ENCODE data around the gene ACOT11. TPM values are rescaled to one million over a fixed set of nuclear protein-coding genes. Genes with fewer than 3 reads are reported as not detected.
"Not testable (repeated sequence)": the region's sequence is repeated elsewhere in the genome, so short reads cannot be mapped to it uniquely, and the experiment has no call there.

ACOT11 gene
- total RNA-seq, 1 donor from 2014 or later: 44.1 TPM

DNA sequence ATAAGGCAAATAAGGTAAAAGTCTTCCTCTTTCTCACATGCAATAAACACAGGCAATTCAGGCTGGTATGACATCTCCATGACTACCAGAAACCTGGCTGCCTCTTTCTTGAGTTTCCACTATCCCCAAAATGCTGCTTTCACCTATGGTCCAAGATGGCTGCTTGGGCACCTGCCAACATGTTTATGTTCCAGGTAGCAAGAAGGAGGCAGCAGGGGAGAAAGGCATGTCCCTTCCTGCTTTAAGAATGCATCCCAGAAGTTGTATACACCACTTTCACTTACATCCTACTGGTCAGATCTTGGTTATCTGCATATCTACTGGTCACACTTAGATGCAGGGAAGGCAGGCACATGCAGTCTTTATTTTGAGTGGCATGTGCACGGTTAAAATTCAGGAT is 19.4 kb upstream of the ACOT11 start:
- peak; percentile 31 for DNase-seq (ENCODE audit: low spot score)
- intact Hi-C loops (cut with DNase I): no loop called here

DNA sequence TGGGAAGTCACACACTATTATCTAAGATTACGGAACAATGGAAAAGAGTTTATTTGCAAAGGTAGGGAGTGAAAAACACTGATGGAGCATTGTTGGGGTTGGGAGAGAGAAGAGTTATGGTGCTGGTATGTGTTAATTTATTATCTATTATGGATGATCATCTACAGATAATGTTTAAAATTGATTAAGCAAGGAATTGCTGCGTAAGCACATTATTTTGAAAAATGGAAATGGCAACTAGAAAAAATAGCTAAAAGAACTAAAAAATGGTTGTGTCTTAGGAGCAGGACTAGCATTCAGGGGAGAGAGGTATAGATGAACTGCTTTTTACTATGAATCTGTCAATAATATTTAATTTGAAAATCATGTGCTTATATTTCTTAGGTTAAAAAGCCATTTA is 16.0 kb upstream of the ACOT11 start:
- intact Hi-C loops (cut with DNase I): no loop called here
- no peak for DNase-seq (ENCODE audit: low spot score)

DNA sequence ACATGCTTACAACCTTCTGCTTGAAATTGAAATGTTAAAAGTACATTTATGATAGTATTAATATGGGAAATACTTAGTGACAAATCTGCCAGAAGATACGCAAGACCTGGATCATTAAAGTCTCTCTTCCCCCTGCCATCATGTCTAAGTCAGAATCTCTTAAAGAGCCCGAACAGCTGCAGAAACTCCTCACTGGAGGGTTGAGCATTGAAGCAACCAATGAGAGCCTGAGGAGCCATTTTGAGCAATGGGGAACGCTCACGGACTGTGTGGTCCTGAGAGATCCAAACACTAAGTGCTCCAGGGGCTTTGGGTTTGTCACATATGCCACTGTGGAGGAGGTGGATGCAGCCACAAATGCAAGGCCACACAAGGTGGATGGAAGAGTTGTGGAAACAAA is 11.4 kb upstream of the ACOT11 start:
- DNase-seq (ENCODE audit: low spot score); intact Hi-C loops (cut with DNase I): not testable (repeated sequence)

DNA sequence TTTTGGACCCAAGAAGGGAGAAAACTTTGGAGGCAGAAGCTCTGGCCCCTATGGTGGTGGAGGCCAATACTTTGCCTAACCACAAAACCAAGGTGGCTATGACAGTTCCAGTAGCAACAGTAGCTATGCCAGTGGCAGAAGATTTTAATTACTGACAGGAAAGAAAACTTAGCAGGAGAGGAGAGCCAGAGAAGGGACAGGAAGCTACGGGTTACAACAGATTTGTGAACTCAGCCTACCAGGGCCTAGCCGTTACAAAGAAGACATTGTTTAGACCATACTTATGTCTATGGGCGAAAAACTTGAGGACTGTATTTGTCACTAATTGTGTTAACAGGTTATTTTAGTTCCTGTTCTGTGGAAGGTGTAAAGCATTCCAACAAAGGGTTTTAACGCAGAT is 10.4 kb upstream of the ACOT11 start:
- intact Hi-C loops (cut with DNase I): no loop called here
- DNase-seq (ENCODE audit: low spot score): no peak

DNA sequence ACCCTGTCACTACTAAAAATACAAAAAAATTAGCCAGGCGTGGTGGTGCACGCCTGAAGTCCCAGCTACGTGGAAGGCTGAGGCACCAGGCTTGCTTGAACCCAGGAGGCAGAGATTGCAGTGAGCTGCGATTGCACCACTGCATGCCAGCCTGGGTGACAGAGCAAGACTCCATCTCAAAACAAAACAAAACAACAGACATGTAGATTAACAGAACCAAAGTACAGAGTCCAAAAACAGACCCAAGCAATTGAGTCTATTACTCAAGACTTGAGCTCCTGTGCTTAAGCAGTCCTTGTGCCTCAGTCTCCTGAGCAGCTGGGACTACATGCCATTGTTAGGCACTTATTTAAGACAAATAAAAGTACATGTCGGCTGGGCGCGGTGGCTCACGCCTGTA is 9.5 kb upstream of the ACOT11 start:
- DNase-seq (ENCODE audit: low spot score): peak; percentile 43
- intact Hi-C loops (cut with DNase I): no loop called here

DNA sequence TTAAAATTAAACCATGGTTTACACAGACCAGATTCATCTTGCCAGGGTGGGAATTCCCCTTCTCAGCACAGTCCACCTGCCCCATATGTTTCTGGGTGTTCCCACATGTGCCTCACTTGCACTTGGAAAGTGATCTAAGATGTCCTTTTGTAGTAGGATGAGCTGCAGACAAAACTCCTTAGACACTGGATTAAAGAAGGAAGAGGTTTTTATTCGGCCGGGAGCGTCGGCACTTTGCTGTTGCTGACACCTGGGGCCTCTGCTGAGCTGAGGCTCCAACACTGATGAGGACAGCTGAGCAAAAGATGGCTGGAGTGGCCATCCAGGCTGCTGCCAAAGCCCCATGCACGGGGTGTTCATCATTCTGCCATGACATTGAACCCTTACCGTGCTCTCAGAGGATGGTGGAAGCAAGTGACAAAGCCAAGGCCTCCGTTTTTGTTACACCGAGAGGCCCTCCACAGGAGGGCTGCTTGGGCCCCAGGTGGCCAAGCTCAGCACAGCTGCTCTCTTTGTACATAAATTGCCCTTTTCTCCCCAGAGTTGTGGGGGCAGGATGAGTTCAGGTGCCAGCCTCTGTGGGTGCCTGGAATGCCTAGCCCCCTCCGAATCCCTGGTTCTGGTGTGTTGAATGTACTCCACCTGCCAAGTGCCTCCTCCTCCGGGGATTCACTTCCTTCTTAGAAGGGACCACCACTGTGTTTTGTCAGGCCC is 7.3 kb upstream of the ACOT11 start:
- intact Hi-C loops (cut with DNase I): no loop called here

DNA sequence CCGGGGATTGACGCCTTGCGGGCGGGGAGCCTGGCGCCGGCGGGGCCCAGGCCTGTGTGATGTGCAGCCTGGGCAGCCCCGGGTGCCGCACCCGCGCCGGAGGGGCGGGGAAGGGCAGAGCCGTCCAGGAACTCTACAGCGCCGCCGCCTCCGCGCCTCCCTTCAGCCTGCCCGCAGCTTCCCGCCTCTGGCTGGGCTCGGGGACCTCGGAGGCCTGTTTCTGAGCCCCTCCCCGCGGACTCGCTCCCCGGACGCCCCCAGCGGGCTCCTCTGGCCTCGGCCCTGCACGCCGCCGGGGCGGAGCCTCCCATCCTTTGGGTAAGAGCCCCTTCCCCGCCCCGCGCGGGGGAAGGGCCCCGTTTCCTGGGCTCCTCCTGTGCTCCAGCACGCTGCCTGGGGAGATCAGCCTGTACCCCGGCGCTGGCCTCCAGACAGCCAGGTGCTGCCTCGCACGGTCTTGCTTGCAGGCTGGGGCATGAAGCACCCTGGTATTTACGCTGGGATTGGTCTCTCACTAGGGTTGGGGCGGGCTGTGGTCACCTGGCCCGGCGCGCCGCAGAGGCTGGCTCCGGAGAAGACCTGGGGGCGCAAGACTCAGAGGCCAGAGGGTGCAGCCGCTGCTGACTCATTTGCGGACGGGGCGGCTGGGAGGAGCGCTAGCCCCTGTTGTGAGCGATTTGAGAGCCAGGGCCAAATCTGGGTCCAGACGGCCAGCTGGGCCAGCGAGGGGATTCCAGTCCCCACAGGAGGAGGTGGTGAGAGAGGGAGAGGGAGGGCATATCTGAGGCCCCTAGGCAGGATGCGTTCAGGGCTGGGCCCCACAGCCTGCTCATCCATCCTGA is 5.7 kb upstream of the ACOT11 start:
- DNase-seq (ENCODE audit: low spot score): peak; percentile 87
- intact Hi-C loops (cut with DNase I): no loop called here

More for the DNA sequence above, 7.3 kb upstream of the ACOT11 start:
- peak; percentile 54 for DNase-seq (ENCODE audit: low spot score)

DNA sequence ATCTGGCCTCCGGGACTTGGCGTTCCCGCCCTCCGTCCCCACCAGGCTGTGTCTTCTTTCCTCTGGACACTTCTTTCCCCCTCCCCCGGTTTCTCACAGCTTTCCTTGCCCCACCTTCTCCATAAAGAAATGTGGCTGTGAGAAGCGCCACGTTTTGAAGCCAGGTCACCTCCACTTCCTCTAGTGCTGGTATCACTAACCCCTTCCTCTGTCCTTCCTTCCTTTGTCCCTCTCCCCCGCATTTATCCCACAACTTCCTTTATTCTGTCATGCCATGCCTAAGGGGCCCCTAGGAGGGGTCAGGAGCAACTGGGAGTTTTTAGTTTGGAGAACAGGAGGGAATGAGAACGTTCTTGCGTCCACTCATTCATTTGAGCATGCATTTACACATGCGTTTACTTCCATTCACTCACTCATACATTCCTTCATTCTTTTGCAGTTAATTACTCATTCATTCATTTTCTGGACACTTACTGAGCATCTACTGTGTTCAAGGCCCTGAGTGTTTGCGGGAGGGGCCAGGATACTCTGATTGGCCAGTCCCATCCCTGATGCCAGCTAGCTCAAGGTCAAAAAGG is 5.0 kb upstream of the ACOT11 start:
- intact Hi-C loops (cut with DNase I): no loop called here
- no peak for DNase-seq (ENCODE audit: low spot score)

DNA sequence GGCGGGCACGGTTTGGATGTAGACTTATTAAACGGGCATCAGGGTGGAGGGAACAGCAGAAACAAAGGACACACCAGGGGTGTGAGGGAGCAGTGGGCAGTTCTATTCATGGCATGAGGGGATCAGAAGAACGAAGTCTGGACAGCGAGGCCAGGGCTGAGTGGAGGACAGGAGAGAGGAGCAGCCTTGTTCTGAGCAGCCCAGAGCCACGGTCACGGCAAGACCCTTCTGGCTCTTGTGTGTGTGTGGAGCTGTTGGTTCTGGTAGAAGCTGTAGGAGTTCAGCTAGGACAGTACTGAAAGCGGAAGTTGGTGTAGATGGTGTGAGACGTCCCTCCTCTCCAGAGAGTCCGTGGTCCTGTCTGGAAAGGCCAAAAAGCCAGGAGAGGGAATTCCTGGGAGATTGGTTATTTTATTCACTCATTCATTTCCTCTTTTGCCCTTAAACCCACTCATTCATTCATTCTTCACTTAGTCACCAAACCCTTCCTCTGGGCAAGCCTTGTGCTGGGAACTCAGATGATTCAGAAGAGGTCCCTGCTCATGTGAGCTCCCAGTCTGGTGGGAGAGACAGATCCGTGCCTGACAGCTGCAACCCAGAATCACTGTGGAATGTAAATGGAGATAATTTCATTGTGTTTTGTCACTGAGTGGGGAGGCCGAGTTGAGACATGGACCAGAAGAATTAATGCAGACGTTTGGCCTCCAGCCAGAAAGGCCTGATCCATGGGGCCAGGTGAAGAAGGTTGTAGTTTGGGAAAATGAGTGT is 4.1 kb upstream of the ACOT11 start:
- DNase-seq (ENCODE audit: low spot score): no peak

DNA sequence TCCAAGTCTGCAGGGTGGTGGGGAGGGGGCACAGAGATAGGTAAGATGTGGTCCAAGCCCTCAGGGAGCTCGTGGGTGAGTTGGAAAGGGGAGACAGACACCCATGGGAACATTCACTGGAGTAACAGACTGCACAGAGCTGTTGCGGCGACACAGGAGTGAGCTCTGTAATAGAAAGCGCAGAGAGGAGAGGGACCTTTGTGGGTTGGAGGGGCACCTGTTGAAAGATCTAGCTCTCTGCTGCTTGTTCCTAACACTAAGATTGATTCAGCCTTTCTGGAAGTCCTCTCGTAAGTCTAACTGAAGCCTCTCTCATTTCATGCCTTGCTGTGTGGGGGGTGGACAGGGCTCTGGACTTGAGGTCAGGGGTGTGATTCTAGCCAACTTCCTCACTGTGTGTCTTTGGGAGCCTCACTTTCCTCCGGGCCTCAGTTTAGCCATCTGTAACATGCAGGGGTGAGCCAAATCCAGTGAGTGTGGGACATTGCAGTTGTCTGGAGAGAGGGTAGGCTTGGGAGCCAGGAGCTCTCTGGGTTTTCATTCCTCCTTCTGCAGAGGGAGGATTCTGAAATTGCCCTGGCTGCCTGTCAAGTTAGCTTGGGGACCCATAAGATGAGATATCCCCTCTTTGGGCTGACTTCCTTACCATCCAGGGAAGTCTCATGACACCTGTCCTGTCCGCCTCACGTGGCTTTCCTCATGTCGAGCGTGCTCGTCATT is 2.0 kb upstream of the ACOT11 start:
- DNase-seq (ENCODE audit: low spot score): no peak
- intact Hi-C loops (cut with DNase I): loop anchor here (2.0 to 5.0 kb wide), 2 partner anchors 54 to 99 kb away; no protein-coding TSS in a partner anchor

More for the DNA sequence above, 4.1 kb upstream of the ACOT11 start:
- intact Hi-C loops (cut with DNase I): no loop called here

DNA sequence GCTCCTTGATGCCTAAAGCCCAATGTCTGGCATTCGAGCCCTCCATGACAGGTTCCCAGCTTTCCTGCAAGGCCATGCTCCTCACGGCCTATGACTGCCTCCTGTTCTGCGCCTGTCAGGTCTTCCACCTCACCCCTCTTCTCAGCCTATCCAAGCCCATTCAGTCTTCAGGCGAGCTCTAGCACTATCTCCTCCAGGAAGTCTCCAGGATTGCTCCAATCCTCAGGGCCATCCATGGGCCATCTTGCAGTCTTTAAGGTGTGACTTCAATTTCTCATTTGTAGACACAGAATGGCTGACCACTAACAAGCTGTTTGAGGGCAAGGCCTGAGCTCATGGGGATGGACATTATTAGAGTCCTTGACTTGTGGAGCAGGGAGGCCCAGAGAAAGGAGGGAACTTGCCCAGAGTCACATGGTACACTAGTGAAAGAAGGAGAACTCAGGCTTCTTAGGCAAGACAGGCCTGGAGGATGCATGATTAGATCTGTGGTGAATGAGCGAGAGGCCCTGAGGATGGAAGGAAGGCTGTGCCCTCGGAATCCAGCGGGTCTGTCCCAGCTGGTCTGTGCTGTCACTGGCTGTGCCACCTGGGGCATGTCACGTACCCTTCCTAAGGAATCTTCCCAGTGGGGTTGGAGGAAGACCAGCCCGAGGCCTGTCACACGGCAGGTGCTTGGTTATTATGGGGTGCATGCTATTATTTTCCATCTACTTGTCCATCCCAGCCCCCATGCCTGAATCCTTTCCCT is 1.2 kb upstream of the ACOT11 start:
- intact Hi-C loops (cut with DNase I): loop anchor here (1.0 to 5.0 kb wide), 4 partner anchors 34 to 98 kb away; no protein-coding TSS in a partner anchor
- no peak for DNase-seq (ENCODE audit: low spot score)

DNA sequence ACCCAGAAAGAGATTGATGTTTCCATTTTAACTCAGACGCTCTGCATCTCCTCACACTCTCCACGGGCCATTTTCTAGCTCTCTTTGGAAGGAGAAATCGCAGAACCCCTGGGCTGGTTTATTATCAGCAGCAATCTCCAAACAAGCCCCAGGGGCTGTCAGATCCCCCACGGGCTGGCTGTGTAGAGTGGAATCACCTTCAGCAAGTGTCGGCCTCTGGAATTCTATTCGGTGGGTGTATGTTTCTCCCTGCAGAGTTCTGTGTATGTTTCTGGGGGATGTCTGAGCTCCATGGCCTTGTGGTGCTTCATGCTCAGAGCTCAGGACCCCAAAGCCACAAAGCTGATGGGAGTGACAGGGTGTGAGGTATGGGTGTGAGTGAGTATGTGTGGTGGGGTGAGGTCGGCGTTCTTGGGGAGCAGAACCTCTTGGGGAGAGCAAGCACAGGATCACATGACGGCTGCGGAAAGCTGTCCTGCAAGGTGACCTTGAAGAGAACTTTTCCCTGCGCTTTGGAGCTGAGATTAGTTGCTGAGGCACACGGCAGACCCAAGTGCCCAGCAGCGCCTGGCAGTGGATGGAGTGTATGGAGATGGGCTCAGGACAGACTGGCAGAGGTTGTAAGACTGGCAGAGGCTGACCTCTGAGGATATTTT is 489 bp downstream of the ACOT11 start:
- intact Hi-C loops (cut with DNase I): loop anchor here (5.0 kb wide), 1 partner anchor 56 kb away; no protein-coding TSS in a partner anchor
- DNase-seq (ENCODE audit: low spot score): peak; percentile 77

DNA sequence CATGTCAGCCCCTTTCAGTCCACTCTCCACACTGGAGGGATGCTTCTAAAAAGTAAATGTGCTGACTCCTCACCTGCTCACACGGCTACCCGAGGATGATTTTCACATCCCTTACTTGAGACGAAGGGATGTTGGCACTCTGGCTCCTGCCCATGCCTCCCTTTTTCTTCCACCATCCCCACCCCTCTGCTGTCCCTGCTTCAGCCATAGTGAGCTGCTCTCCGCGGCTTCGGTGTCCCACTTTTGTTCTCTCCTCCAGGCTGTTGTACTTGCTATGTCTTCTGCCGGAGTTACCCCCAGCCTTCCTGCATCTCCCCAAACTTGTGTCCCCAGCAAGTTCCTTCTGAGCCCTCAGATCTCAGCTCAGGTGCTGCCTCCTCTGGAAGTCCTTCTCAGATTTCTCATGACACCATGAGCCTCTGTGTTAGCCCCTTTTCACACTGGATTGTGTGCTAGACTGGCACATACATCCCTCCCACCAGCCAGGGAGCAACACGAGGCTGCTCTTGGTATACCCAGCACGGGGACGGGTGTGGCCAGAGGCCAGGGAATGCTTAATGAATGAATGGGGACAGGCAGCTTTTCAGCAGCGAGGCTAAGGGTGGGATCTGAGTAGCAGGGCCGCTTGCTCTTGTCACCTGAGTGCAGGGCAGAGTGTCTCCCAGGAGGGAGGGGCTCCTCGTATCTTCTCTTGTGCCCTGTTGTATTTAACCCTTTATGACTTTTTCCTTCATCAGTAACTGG is 1.3 kb downstream of the ACOT11 start:
- peak; percentile 82 for DNase-seq (ENCODE audit: low spot score)
- intact Hi-C loops (cut with DNase I): loop anchor here (5.0 kb wide), 1 partner anchor 57 kb away; no protein-coding TSS in a partner anchor

DNA sequence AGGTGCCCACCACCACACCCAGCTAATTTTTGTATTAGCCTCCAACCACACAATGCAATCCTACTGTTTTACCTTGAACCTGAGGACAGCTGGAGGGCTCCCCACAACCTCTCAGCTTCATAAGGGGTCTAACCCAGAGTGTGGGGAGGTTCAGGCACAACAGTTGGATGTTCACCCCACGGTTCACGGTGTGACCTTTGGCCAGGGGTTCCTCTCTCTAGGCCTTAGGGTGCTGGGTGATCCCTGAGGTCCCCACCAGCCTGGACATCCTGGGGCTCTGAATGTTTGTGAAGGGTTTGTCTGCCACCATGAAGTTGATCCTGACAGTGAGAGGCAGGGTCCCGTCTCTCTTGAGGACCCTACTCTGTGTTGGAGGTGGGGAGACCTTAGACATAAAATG is 3.9 kb downstream of the ACOT11 start:
- peak; percentile 59 for DNase-seq (ENCODE audit: low spot score)
- intact Hi-C loops (cut with DNase I): no loop called here

DNA sequence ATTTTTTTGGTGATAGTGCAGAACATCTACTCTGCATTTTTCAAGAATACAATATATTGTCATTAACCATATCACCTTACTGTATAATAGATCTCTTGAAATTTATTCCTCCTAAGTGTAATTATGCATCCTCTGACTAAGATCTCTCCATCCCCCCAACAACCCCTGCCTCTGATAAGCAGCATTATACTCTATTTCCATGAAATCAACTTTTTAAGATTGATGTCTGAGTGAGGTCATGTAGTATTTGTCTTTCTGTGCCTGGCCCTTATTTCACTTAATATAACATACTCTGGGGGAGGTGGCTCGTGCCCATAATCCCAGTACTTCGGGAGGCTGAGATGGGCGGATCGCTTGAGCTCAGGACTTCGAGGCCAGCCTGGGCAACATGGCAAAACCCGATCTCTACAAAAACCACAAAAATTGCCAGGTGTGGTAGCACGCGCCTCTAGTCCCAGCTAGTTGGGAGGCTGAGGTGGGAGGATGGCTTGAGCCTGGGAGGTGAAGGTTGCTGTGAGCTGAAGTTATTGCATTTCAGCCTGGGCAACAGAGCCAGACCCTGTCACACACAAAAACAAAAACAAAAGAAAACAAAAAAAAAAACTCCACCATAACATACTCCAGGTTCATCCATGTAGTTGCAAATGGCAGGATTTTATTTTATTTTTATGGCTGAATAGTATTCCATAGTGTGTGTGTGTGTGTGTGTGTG is 5.7 kb downstream of the ACOT11 start:
- intact Hi-C loops (cut with DNase I): no loop called here
- peak; percentile 57 for DNase-seq (ENCODE audit: low spot score)

DNA sequence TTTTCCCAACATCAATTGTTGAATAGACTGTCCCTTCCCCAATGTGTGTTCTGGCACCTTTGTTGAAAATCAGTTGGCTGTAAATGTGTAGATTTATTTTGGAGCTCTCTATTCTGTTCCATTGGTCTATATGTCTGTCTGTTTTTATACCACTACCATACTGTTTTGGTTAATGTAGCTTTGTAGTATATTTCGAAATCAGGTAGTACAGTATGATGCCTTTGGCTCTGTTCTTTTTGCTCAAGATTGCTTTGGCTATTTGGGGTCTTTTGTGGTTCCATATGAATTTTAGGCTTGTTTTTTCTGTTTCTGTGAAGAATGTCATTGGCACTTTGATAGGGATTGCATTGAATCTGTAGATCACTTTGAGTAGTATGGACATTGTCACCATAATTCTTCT is 8.1 kb downstream of the ACOT11 start:
- intact Hi-C loops (cut with DNase I): no loop called here
- DNase-seq (ENCODE audit: low spot score): no peak
